ENCODE results near the gene OR6B2. TPM values are rescaled to one million over a fixed set of nuclear protein-coding genes. Genes with fewer than 3 reads are reported as not detected.

The OR6B2 gene
- total RNA-seq, 4 donors from 2014 or later = not detected

GRCh38 chr2:240069829-240070228 is 39.6 kb upstream of the OR6B2 start:
- no peak overlapping the region for H3K4me3 ChIP-seq
- H3K27ac ChIP-seq = no peak overlapping the region
- no peak for TF ChIP-seq POLR2AphosphoS5 (IDR thresholded peaks at IDR 0.05)
- TF ChIP-seq, protein P1, sequence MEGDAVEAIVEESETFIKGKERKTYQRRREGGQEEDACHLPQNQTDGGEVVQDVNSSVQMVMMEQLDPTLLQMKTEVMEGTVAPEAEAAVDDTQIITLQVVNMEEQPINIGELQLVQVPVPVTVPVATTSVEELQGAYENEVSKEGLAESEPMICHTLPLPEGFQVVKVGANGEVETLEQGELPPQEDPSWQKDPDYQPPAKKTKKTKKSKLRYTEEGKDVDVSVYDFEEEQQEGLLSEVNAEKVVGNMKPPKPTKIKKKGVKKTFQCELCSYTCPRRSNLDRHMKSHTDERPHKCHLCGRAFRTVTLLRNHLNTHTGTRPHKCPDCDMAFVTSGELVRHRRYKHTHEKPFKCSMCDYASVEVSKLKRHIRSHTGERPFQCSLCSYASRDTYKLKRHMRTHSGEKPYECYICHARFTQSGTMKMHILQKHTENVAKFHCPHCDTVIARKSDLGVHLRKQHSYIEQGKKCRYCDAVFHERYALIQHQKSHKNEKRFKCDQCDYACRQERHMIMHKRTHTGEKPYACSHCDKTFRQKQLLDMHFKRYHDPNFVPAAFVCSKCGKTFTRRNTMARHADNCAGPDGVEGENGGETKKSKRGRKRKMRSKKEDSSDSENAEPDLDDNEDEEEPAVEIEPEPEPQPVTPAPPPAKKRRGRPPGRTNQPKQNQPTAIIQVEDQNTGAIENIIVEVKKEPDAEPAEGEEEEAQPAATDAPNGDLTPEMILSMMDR (IDR thresholded peaks at IDR 0.05) = no peak
- no peak for TF ChIP-seq EP300 (IDR thresholded peaks at IDR 0.05)
- TF ChIP-seq POLR2A (IDR thresholded peaks at IDR 0.05) = no peak
- H3K4me1 ChIP-seq = no peaks in the 10 kb centered on the region
- H3K36me3 ChIP-seq = no peaks in the 10 kb centered on the region
- ATAC-seq = no peak
- peaks cover 0 to 12% (median 0%) of the 10 kb centered on the region in 3 donors for H3K9me3 ChIP-seq
- peaks cover 11% of the 10 kb centered on the region for H3K27me3 ChIP-seq
- WGBS, 2 donors (ENCODE audit: low coverage in 1 of 2) = 50 to 80% methylated on average over 1 of the region's 1 CpG

DNA sequence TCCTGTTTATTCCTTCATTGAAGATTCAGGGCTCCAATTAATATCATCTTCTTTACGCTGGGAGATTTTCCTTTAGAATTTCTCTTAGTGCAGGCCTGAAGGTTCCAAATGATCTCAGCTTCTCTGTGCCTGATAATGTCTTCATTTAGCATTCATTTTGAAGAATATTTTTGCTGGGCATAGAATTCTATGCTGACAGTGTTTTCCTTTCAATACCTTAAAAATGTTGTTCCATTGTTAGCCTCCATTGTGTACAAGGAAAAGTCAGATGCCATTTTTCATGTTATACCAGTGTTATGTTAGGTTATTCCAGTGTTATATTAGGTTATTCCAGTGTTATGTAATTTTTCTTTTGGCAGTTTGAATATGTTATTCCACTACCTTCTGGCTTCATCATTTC is 38.0 kb upstream of the OR6B2 start:
- Histone ChIP-seq H3K4me1 (no peaks in the 10 kb centered on the region), H3K27ac (no peak overlapping the region), H3K27me3 (peaks cover 4% of the 10 kb centered on the region), H3K4me3 (no peak overlapping the region), H3K9me3 (peaks cover 0 to 12% (median 0%) of the 10 kb centered on the region in 3 donors), H3K36me3 (no peaks in the 10 kb centered on the region)
- WGBS, 2 donors (ENCODE audit: low coverage in 1 of 2) = 89 to 100% methylated on average over 1 of the region's 1 CpG
- no peak for ATAC-seq
- TF ChIP-seq, protein P1 (IDR thresholded peaks at IDR 0.05) = no peak
- TF ChIP-seq POLR2A (IDR thresholded peaks at IDR 0.05) (no peak), EP300 (IDR thresholded peaks at IDR 0.05) (no peak), POLR2AphosphoS5 (IDR thresholded peaks at IDR 0.05) (no peak)

DNA sequence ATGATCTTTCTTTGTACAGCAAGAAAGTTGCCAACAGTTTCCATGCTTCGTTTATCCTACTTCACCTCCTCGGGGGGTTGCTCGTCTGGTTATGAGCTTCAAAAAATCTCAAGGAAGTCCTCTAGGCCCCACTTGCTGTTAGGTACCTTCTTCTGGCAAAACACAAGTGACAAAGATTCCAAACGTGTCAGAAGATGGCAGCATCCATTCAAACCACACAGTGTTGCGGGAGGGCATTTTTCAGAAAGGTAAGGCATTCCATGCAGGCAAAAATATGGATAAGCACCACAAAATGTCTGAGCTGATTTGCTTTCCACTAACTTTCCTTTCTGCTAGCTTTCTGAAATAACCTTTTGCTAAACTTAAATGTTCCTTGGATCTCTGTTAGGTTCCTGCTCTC is 36.3 kb upstream of the OR6B2 start:
- no peak overlapping the region for H3K27ac ChIP-seq
- H3K4me1 ChIP-seq = no peaks in the 10 kb centered on the region
- peaks cover 4% of the 10 kb centered on the region for H3K27me3 ChIP-seq
- 67 to 68% methylated on average over 5 of the region's 5 CpGs for WGBS, 2 donors (ENCODE audit: low coverage in 1 of 2)
- peaks cover 0 to 12% (median 0%) of the 10 kb centered on the region in 3 donors for H3K9me3 ChIP-seq
- no peak for ATAC-seq
- no peak overlapping the region for H3K4me3 ChIP-seq
- TF ChIP-seq, protein P1 (IDR thresholded peaks at IDR 0.05) = no peak
- TF ChIP-seq POLR2A (IDR thresholded peaks at IDR 0.05) (no peak), EP300 (IDR thresholded peaks at IDR 0.05) (no peak), POLR2AphosphoS5 (IDR thresholded peaks at IDR 0.05) (no peak)
- H3K36me3 ChIP-seq = no peaks in the 10 kb centered on the region

DNA sequence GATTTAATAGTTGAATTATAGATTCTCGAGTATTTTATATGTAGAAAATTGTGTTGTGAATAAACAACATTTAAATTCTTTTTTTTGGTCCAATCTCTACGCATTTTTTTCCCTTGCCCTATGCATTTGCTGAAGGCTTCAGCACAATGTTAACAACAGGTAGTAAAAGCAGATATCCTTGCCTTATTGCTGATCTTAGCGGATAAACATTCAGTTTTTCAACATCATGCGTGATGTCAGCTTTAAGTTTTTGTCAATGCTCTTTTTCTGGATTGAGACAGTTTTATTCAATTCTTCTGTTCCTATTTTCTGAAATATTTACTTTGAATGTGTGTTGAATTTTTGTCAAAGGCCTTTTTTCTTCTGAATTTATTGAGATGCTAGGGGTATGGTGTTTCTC is 34.7 kb upstream of the OR6B2 start:
- TF ChIP-seq EP300 (IDR thresholded peaks at IDR 0.05) (no peak), POLR2A (IDR thresholded peaks at IDR 0.05) (no peak), POLR2AphosphoS5 (IDR thresholded peaks at IDR 0.05) (no peak)
- TF ChIP-seq, protein P1 (IDR thresholded peaks at IDR 0.05) = no peak
- Histone ChIP-seq H3K27me3 (peaks cover 11% of the 10 kb centered on the region), H3K4me1 (no peaks in the 10 kb centered on the region), H3K36me3 (no peaks in the 10 kb centered on the region), H3K4me3 (no peak overlapping the region), H3K9me3 (peaks cover 0 to 12% (median 0%) of the 10 kb centered on the region in 3 donors), H3K27ac (no peak overlapping the region)
- WGBS, 2 donors (ENCODE audit: low coverage in 1 of 2) = 90 to 93% methylated on average over 4 of the region's 4 CpGs
- ATAC-seq = no peak

- ATAC-seq = no peak
- TF ChIP-seq EP300 (IDR thresholded peaks at IDR 0.05) = no peak
- TF ChIP-seq, protein P1 (IDR thresholded peaks at IDR 0.05) = peak in 3 of 4 experiments; percentile 54 to 68 (median 60)
- 47 to 49% methylated on average over 4 of the region's 4 CpGs for WGBS, 2 donors (ENCODE audit: low coverage in 1 of 2)
Observed at GRCh38 chr2:240060977-240061591, 30.9 kb upstream of the OR6B2 start.

More at GRCh38 chr2:240060977-240061591, 30.9 kb upstream of the OR6B2 start:
- peaks cover 40% of the 10 kb centered on the region for H3K27me3 ChIP-seq
- H3K9me3 ChIP-seq = no peaks in the 10 kb centered on the region
- no peak overlapping the region for H3K27ac ChIP-seq
- no peak overlapping the region for H3K4me3 ChIP-seq
- no peaks in the 10 kb centered on the region for H3K36me3 ChIP-seq
- H3K4me1 ChIP-seq = no peaks in the 10 kb centered on the region

Measured in gastroesophageal sphincter (tissue), 4 donors.